Neural progenitor cell (in vitro differentiated cells): ENCODE data around the gene MATN4.

ENCODE experiments used
- CTCF ChIP-seq: fragments of 200-600 bp; sonication (generic); IDR thresholded peaks from 2 replicates; pipeline ENCODE4 v1.5.1; 2017; ENCODE audit warnings: antibody characterized with exemption, mild to moderate bottlenecking
- EZH2 ChIP-seq: fragments of 200-600 bp; sonication (generic); IDR thresholded peaks from 2 replicates; pipeline ENCODE4 v1.6.1; 2017; ENCODE audit warnings: antibody characterized with exemption, mild to moderate bottlenecking, moderate library complexity

GRCh38 chr20:45342855-45343531 lies 34.9 kb upstream of the MATN4 start:
- TF ChIP-seq CTCF = no peak
- no peak for TF ChIP-seq EZH2
